Stimulated activated CD4-positive, alpha-beta T cell treated with anti-CD3 and anti-CD28 coated beads, Interleukin-4, amount 100 ng/mL, for 4 hours (primary cell): ENCODE measurements around the gene TRRAP.

Source experiments
- DNase-seq, 2 experiments: peaks; one replicate each; pipeline ENCODE4 v3.0.0-alpha.2; 2020

Gene TRRAP

GRCh38 chr7:98993024-98993897 lies 114.9 kb downstream of the TRRAP start:
- no peak for DNase-seq

- DNase-seq, result no peak
Measured at GRCh38 chr7:98994046-98994944, 116.0 kb downstream of the TRRAP start.

GRCh38 chr7:98995111-98995510 lies 116.8 kb downstream of the TRRAP start:
- DNase-seq, result no peak

GRCh38 chr7:98995523-98996149 lies 117.3 kb downstream of the TRRAP start:
- DNase-seq, result no peak

- DNase-seq, result no peak
Measured at GRCh38 chr7:98996150-98996552, 117.8 kb downstream of the TRRAP start.

- DNase-seq, result no peak
Measured at GRCh38 chr7:98997846-98998245, 119.5 kb downstream of the TRRAP start.

- DNase-seq, result no peak
Measured at GRCh38 chr7:98998821-98999725, 120.7 kb downstream of the TRRAP start.

GRCh38 chr7:99000196-99000903 lies 122.0 kb downstream of the TRRAP start:
- DNase-seq, result no peak

- DNase-seq, result no peak
Measured at GRCh38 chr7:99000904-99001465, 122.7 kb downstream of the TRRAP start.

- no peak for DNase-seq
Measured at GRCh38 chr7:99001482-99002147, 123.3 kb downstream of the TRRAP start.

GRCh38 chr7:99002148-99002826 lies 124.0 kb downstream of the TRRAP start:
- DNase-seq, result no peak

GRCh38 chr7:99002827-99003212 lies 124.5 kb downstream of the TRRAP start:
- DNase-seq, result no peak

- DNase-seq, result no peak
Measured at GRCh38 chr7:99003419-99003818, 125.1 kb downstream of the TRRAP start.

GRCh38 chr7:99004216-99004615 lies 125.9 kb downstream of the TRRAP start:
- DNase-seq, result no peak

- no peak for DNase-seq
Measured at GRCh38 chr7:99004781-99005500, 126.6 kb downstream of the TRRAP start.

GRCh38 chr7:99005776-99006175 lies 127.4 kb downstream of the TRRAP start:
- no peak for DNase-seq

GRCh38 chr7:99006739-99007424 lies 128.6 kb downstream of the TRRAP start:
- DNase-seq, result no peak

GRCh38 chr7:99008181-99008631 lies 129.9 kb downstream of the TRRAP start:
- DNase-seq, result no peak
